ENCODE results near the gene SCAMP2.
"Not testable (repeated sequence)": the region's sequence is repeated elsewhere in the genome, so short reads cannot be mapped to it uniquely, and the experiment has no call there.

Gene SCAMP2

GRCh38 chr15:74873036-74873755 lies at the start of gene SCAMP2:
TSS of gene SCAMP2 (minus strand) at chr15:74873365. CDS start at chr15:74873255, 110 bp downstream.
- peak; percentile 93 for DNase-seq

GRCh38 chr15:74920456-74920855 lies 47.3 kb upstream of the SCAMP2 start:
- DNase-seq = no peak

- peak; percentile 21 for DNase-seq
Observed at GRCh38 chr15:74917676-74918075, 44.5 kb upstream of the SCAMP2 start.

GRCh38 chr15:74913799-74914198 lies 40.6 kb upstream of the SCAMP2 start:
- not testable (repeated sequence) for DNase-seq

- DNase-seq = no peak
Observed at GRCh38 chr15:74913041-74913440, 39.9 kb upstream of the SCAMP2 start.

- no peak for DNase-seq
Observed at GRCh38 chr15:74908635-74909034, 35.5 kb upstream of the SCAMP2 start.

- DNase-seq = no peak
Observed at GRCh38 chr15:74907163-74907870, 34.2 kb upstream of the SCAMP2 start.

- peak; percentile 84 for DNase-seq
Observed at GRCh38 chr15:74906450-74907162, 33.4 kb upstream of the SCAMP2 start, which contains the start of gene FAM219B. TSS of gene FAM219B (minus strand) at chr15:74906851. CDS start at chr15:74906800, 51 bp downstream.

- DNase-seq = peak; percentile 25
Observed at GRCh38 chr15:74906067-74906449, 32.9 kb upstream of the SCAMP2 start.

GRCh38 chr15:74904190-74904805 lies 31.1 kb upstream of the SCAMP2 start:
- no peak for DNase-seq

GRCh38 chr15:74903676-74904075 lies 30.5 kb upstream of the SCAMP2 start:
- DNase-seq = no peak

GRCh38 chr15:74902295-74903075 lies 29.3 kb upstream of the SCAMP2 start:
- no peak for DNase-seq

- DNase-seq = peak; percentile 66
Observed at GRCh38 chr15:74901612-74902063, 28.5 kb upstream of the SCAMP2 start.

GRCh38 chr15:74897300-74897701 lies 24.1 kb upstream of the SCAMP2 start:
- DNase-seq = no peak

- no peak for DNase-seq
Observed at GRCh38 chr15:74896316-74896715, 23.2 kb upstream of the SCAMP2 start.

GRCh38 chr15:74895830-74896229 lies 22.7 kb upstream of the SCAMP2 start:
- DNase-seq = no peak

- not testable (repeated sequence) for DNase-seq
Observed at GRCh38 chr15:74894383-74894782, 21.2 kb upstream of the SCAMP2 start.

GRCh38 chr15:74893627-74894026 lies 20.5 kb upstream of the SCAMP2 start:
- DNase-seq = no peak

GRCh38 chr15:74892931-74893330 lies 19.8 kb upstream of the SCAMP2 start:
- DNase-seq = no peak

- DNase-seq = no peak
Observed at GRCh38 chr15:74892313-74892712, 19.1 kb upstream of the SCAMP2 start.

- no peak for DNase-seq
Observed at GRCh38 chr15:74891469-74891868, 18.3 kb upstream of the SCAMP2 start.

- no peak for DNase-seq
Observed at GRCh38 chr15:74890665-74890960, 17.4 kb upstream of the SCAMP2 start.

Data from HCEC 1CT (cell line).